Subcutaneous abdominal adipose tissue (tissue), 5 donors: ENCODE results near the gene KIFAP3.
"Not testable (repeated sequence)": the region's sequence is repeated elsewhere in the genome, so short reads cannot be mapped to it uniquely, and the experiment has no call there.

ENCODE experiments used
- H3K27ac ChIP-seq: one replicate; pipeline ENCODE4 v1.7.0; 2013; ENCODE audit warnings: low read depth, mild to moderate bottlenecking, inconsistent platforms, low read length, moderate library complexity
- H3K27me3 ChIP-seq, 5 donors: one replicate each; pipeline ENCODE4 v1.7.0; 2013; ENCODE audit warnings: low read length in 5 of 5, inconsistent platforms in 1 of 5; ENCODE audit not compliant: control insufficient read depth in 5 of 5, insufficient read depth in 4 of 5
- H3K36me3 ChIP-seq, 5 donors: one replicate each; pipeline ENCODE4 v1.7.0; 2013; ENCODE audit warnings: low read length in 5 of 5; ENCODE audit not compliant: control insufficient read depth in 5 of 5, insufficient read depth in 5 of 5
- H3K4me1 ChIP-seq, 5 donors: one replicate each; pipeline ENCODE4 v1.7.0; 2013; ENCODE audit warnings: low read length in 5 of 5, mild to moderate bottlenecking in 3 of 5, moderate library complexity in 1 of 5; ENCODE audit not compliant: control insufficient read depth in 5 of 5, insufficient read depth in 5 of 5
- H3K4me3 ChIP-seq, 5 donors: one replicate each; pipeline ENCODE4 v1.7.0; 2013; ENCODE audit warnings: low read length in 5 of 5, low read depth in 1 of 5
- H3K9ac ChIP-seq, 5 donors: one replicate each; pipeline ENCODE4 v1.7.0; 2013; ENCODE audit warnings: low read length in 5 of 5, mild to moderate bottlenecking in 4 of 5, moderate library complexity in 3 of 5
- H3K9me3 ChIP-seq, 5 donors: one replicate each; pipeline ENCODE4 v1.7.0; 2013; ENCODE audit warnings: low read length in 5 of 5; ENCODE audit not compliant: control insufficient read depth in 5 of 5
- donor health status: healthy.
- donor health status: healthy.
- donor health status: healthy.
- donor health status: healthy.
- donor health status: healthy.

Gene KIFAP3

GRCh38 chr1:169931795-169932231 is 142.7 kb downstream of the KIFAP3 start:
- no peaks in the 10 kb centered on the region for H3K27me3 ChIP-seq
- no peak overlapping the region for H3K27ac ChIP-seq
- peaks cover 0 to 5% (median 0%) of the 10 kb centered on the region in 5 donors for H3K4me1 ChIP-seq
- H3K9me3 ChIP-seq, result no peaks in the 10 kb centered on the region
- H3K9ac ChIP-seq, result no peak overlapping the region
- H3K36me3 ChIP-seq, result no peaks in the 10 kb centered on the region
- no peak overlapping the region for H3K4me3 ChIP-seq

- no peaks in the 10 kb centered on the region for H3K9me3 ChIP-seq
- peaks cover 0 to 3% (median 0%) of the 10 kb centered on the region in 5 donors for H3K36me3 ChIP-seq
- no peak overlapping the region for H3K4me3 ChIP-seq
- H3K27me3 ChIP-seq, result no peaks in the 10 kb centered on the region
- H3K27ac ChIP-seq, result no peak overlapping the region
- no peak overlapping the region for H3K9ac ChIP-seq
- H3K4me1 ChIP-seq, result no peaks in the 10 kb centered on the region
These were observed 145.3 kb downstream of the KIFAP3 start for GRCh38 chr1:169929210-169929526.

- no peaks in the 10 kb centered on the region for H3K27me3 ChIP-seq
- H3K27ac ChIP-seq, result no peak overlapping the region
- no peaks in the 10 kb centered on the region for H3K4me1 ChIP-seq
- no peak overlapping the region for H3K9ac ChIP-seq
- no peak overlapping the region for H3K4me3 ChIP-seq
- peaks cover 0 to 3% (median 0%) of the 10 kb centered on the region in 5 donors for H3K36me3 ChIP-seq
- no peaks in the 10 kb centered on the region for H3K9me3 ChIP-seq
These were observed 145.9 kb downstream of the KIFAP3 start for GRCh38 chr1:169928438-169929209.

GRCh38 chr1:169925505-169926482 is 148.7 kb downstream of the KIFAP3 start:
- Histone ChIP-seq H3K4me1 (no peaks in the 10 kb centered on the region), H3K9me3 (no peaks in the 10 kb centered on the region), H3K27ac (no peak overlapping the region), H3K36me3 (peaks cover 0 to 5% (median 2%) of the 10 kb centered on the region in 5 donors), H3K4me3 (no peak overlapping the region), H3K27me3 (no peaks in the 10 kb centered on the region), H3K9ac (no peak overlapping the region)

- Histone ChIP-seq H3K27ac (no peak overlapping the region), H3K9me3 (no peaks in the 10 kb centered on the region), H3K4me1 (no peaks in the 10 kb centered on the region), H3K9ac (no peak overlapping the region), H3K36me3 (peaks cover 0 to 7% (median 3%) of the 10 kb centered on the region in 5 donors), H3K4me3 (no peak overlapping the region), H3K27me3 (no peaks in the 10 kb centered on the region)
These were observed 149.7 kb downstream of the KIFAP3 start for GRCh38 chr1:169924829-169925228.

- no peaks in the 10 kb centered on the region for H3K4me1 ChIP-seq
These were observed 150.4 kb downstream of the KIFAP3 start for GRCh38 chr1:169924063-169924462.

GRCh38 chr1:169921080-169921479 is 153.4 kb downstream of the KIFAP3 start:
- H3K4me1 ChIP-seq, result no peaks in the 10 kb centered on the region
- H3K27me3 ChIP-seq, result no peaks in the 10 kb centered on the region
- H3K9me3 ChIP-seq, result no peaks in the 10 kb centered on the region
- peaks cover 2 to 18% (median 7%) of the 10 kb centered on the region in 5 donors for H3K36me3 ChIP-seq
- H3K4me3 ChIP-seq, result no peak overlapping the region
- H3K27ac ChIP-seq, result no peak overlapping the region
- H3K9ac ChIP-seq, result no peak overlapping the region

More at GRCh38 chr1:169924063-169924462, 150.4 kb downstream of the KIFAP3 start:
- Histone ChIP-seq H3K9ac (no peak overlapping the region), H3K9me3 (no peaks in the 10 kb centered on the region), H3K27me3 (no peaks in the 10 kb centered on the region), H3K4me3 (no peak overlapping the region), H3K27ac (no peak overlapping the region), H3K36me3 (peaks cover under 1 to 11% (median 7%) of the 10 kb centered on the region in 5 donors)

- H3K4me1 ChIP-seq, result peaks cover 0 to 6% (median 0%) of the 10 kb centered on the region in 5 donors
- no peak overlapping the region for H3K9ac ChIP-seq
- peaks cover 2 to 17% (median 5%) of the 10 kb centered on the region in 5 donors for H3K36me3 ChIP-seq
- no peak overlapping the region for H3K27ac ChIP-seq
- H3K9me3 ChIP-seq, result no peaks in the 10 kb centered on the region
- H3K27me3 ChIP-seq, result peaks cover 0 to 6% (median 0%) of the 10 kb centered on the region in 5 donors
- no peak overlapping the region for H3K4me3 ChIP-seq
These were observed 155.6 kb downstream of the KIFAP3 start for GRCh38 chr1:169918927-169919326.

GRCh38 chr1:169918220-169918619 is 156.3 kb downstream of the KIFAP3 start:
- H3K4me1 ChIP-seq, H3K27me3 ChIP-seq, H3K9me3 ChIP-seq, H3K27ac ChIP-seq, H3K4me3 ChIP-seq, H3K9ac ChIP-seq: not testable (repeated sequence)
- peaks cover 2 to 17% (median 5%) of the 10 kb centered on the region in 5 donors for H3K36me3 ChIP-seq

- peaks cover 0 to 6% (median 0%) of the 10 kb centered on the region in 5 donors for H3K4me1 ChIP-seq
- H3K27ac ChIP-seq, result no peak overlapping the region
- no peak overlapping the region for H3K4me3 ChIP-seq
- H3K27me3 ChIP-seq, result peaks cover 0 to 6% (median 0%) of the 10 kb centered on the region in 5 donors
- no peak overlapping the region for H3K9ac ChIP-seq
- H3K36me3 ChIP-seq, result peaks cover 0 to 15% (median 5%) of the 10 kb centered on the region in 5 donors
- H3K9me3 ChIP-seq, result no peaks in the 10 kb centered on the region
These were observed 159.3 kb downstream of the KIFAP3 start for GRCh38 chr1:169915150-169915549.
